G401.6 (cell line): ENCODE data around the gene CDC25C.
"Not testable (repeated sequence)": the region's sequence is repeated elsewhere in the genome, so short reads cannot be mapped to it uniquely, and the experiment has no call there.

Source experiments
- FAIRE-seq: peaks from 2 replicates; lab custom pipeline; 2012; peaks lifted over from hg19 to GRCh38; lab: Jason Lieb, UNC

Gene CDC25C

GRCh38 chr5:138344887-138345622, 13.5 kb upstream of the CDC25C start:
- FAIRE-seq = no peak

GRCh38 chr5:138340008-138340407, 8.4 kb upstream of the CDC25C start:
- FAIRE-seq = no peak

GRCh38 chr5:138339464-138339863, 7.9 kb upstream of the CDC25C start:
- FAIRE-seq = no peak

GRCh38 chr5:138339091-138339456, 7.5 kb upstream of the CDC25C start:
- FAIRE-seq = no peak

GRCh38 chr5:138338411-138339090, 6.9 kb upstream of the CDC25C start:
- FAIRE-seq = no peak

- FAIRE-seq = no peak
Observed at GRCh38 chr5:138337685-138338410, 6.2 kb upstream of the CDC25C start, which contains the start of gene FAM53C. TSS of gene FAM53C (plus strand) at chr5:138338266. CDS start at chr5:138341336, 3,070 bp downstream.

GRCh38 chr5:138336952-138337684, 5.5 kb upstream of the CDC25C start:
- no peak for FAIRE-seq

- no peak for FAIRE-seq
Observed at GRCh38 chr5:138334867-138335447, 3.4 kb upstream of the CDC25C start.

GRCh38 chr5:138330813-138331448, 673 bp downstream of the CDC25C start:
- no peak for FAIRE-seq

GRCh38 chr5:138318211-138318610, 13.4 kb downstream of the CDC25C start:
- FAIRE-seq = not testable (repeated sequence)

- FAIRE-seq = no peak
Observed at GRCh38 chr5:138316355-138316754, 15.2 kb downstream of the CDC25C start.

- no peak for FAIRE-seq
Observed at GRCh38 chr5:138315751-138316278, 15.8 kb downstream of the CDC25C start.

GRCh38 chr5:138305797-138306196, 25.8 kb downstream of the CDC25C start:
- no peak for FAIRE-seq

GRCh38 chr5:138303372-138303771, 28.2 kb downstream of the CDC25C start:
- FAIRE-seq = no peak

GRCh38 chr5:138289296-138289695, 42.3 kb downstream of the CDC25C start:
- no peak for FAIRE-seq

GRCh38 chr5:138287246-138287645, 44.4 kb downstream of the CDC25C start:
- no peak for FAIRE-seq

- peak; percentile 70 for FAIRE-seq
Observed at GRCh38 chr5:138282920-138283742, 48.5 kb downstream of the CDC25C start.

GRCh38 chr5:138280915-138281314, 50.7 kb downstream of the CDC25C start:
- FAIRE-seq = no peak

GRCh38 chr5:138276402-138277054, 55.1 kb downstream of the CDC25C start:
- FAIRE-seq = no peak

GRCh38 chr5:138275895-138276294, 55.7 kb downstream of the CDC25C start:
- FAIRE-seq = no peak
